WTC11 (cell line): ENCODE results near the gene OGFOD2. TPM values are rescaled to one million over a fixed set of nuclear protein-coding genes. Genes with fewer than 3 reads are reported as not detected.

Experiments
- ATAC-seq: fragments of 200-7000 bp; cut with Tn5 transposase; 2 replicates; pipeline ENCODE4 v1.10.0; 2021; ENCODE audit warnings: mild to moderate bottlenecking, moderate library complexity
- CTCF ChIA-PET: fragments of 300-600 bp; sonication (Branson Sonifier 250); formaldehyde crosslinking; loops from one replicate; lab custom pipeline; 2021; ENCODE audit warnings: antibody characterized with exemption; lab: Charles Lee
- POLR2A ChIA-PET: fragments of 350-600 bp; sonication (Branson Sonifier 250); formaldehyde crosslinking; loops from one replicate; lab custom pipeline; 2021; ENCODE audit warnings: antibody characterized with exemption; lab: Charles Lee
- DNase-seq: peaks from one replicate; pipeline ENCODE4 v3.0.0; 2021; ENCODE audit warnings: low spot score
- H3K27ac Mint-ChIP-seq: 2 replicates; pipeline ENCODE4 v1.8.0; 2021; ENCODE audit warnings: mixed read lengths
- H3K27me3 Mint-ChIP-seq: 2 replicates; pipeline ENCODE4 v1.8.0; 2021; ENCODE audit warnings: low read depth, mild to moderate bottlenecking, moderate library complexity, mixed read lengths
- H3K36me3 Mint-ChIP-seq: 2 replicates; pipeline ENCODE4 v1.8.0; 2021; ENCODE audit warnings: mixed read lengths
- H3K4me1 Mint-ChIP-seq: 2 replicates; pipeline ENCODE4 v1.8.0; 2022; ENCODE audit warnings: mixed read lengths
- H3K4me3 Mint-ChIP-seq: 2 replicates; pipeline ENCODE4 v1.8.0; 2021; ENCODE audit warnings: mild to moderate bottlenecking, moderate library complexity, mixed read lengths
- H3K9me3 Mint-ChIP-seq: 2 replicates; pipeline ENCODE4 v1.8.0; 2021; ENCODE audit warnings: mixed read lengths
- ARID4B ChIP-seq: sonication (generic); formaldehyde crosslinking; IDR thresholded peaks from 2 replicates; pipeline ENCODE4 v1.8.0; 2023; ENCODE audit warnings: missing genetic modification reagents, mild to moderate bottlenecking, borderline replicate concordance
- ATF6 ChIP-seq: sonication (generic); formaldehyde crosslinking; IDR thresholded peaks from 2 replicates; pipeline ENCODE4 v1.8.1; 2023; ENCODE audit warnings: mild to moderate bottlenecking, missing genetic modification reagents
- CREB1 ChIP-seq: sonication (generic); formaldehyde crosslinking; IDR thresholded peaks from 2 replicates; pipeline ENCODE4 v1.8.0; 2023; ENCODE audit warnings: mild to moderate bottlenecking, missing genetic modification reagents
- CTCF ChIP-seq: fragments of 200-600 bp; IDR thresholded peaks from 2 replicates; pipeline ENCODE4 v1.8.0; 2022; ENCODE audit warnings: antibody characterized with exemption
- ELF4 ChIP-seq: sonication (generic); formaldehyde crosslinking; IDR thresholded peaks from 2 replicates; pipeline ENCODE4 v1.8.1; 2022; ENCODE audit warnings: low read depth, mild to moderate bottlenecking, moderate library complexity, missing genetic modification reagents
- FOXP1 ChIP-seq: sonication (generic); formaldehyde crosslinking; IDR thresholded peaks from 2 replicates; pipeline ENCODE4 v1.8.0; 2022; ENCODE audit warnings: missing genetic modification reagents, mild to moderate bottlenecking, moderate library complexity, borderline replicate concordance
- GABPB1 ChIP-seq: sonication (generic); formaldehyde crosslinking; IDR thresholded peaks from 2 replicates; pipeline ENCODE4 v1.8.1; 2023; ENCODE audit warnings: mild to moderate bottlenecking, missing genetic modification reagents
- GTF2I ChIP-seq: fragments of 250-450 bp; sonication (Bioruptor Pico); conservative IDR thresholded peaks from 2 replicates; pipeline ENCODE4 v1.4.0; 2021; ENCODE audit warnings: mild to moderate bottlenecking
- HMGA2 ChIP-seq: fragments of 250-450 bp; sonication (Bioruptor Pico); IDR thresholded peaks from 2 replicates; pipeline ENCODE4 v1.4.0; 2021; ENCODE audit warnings: mild to moderate bottlenecking, moderate library complexity
- IRF1 ChIP-seq: sonication (generic); formaldehyde crosslinking; IDR thresholded peaks from 2 replicates; pipeline ENCODE4 v1.8.0; 2023; ENCODE audit warnings: missing genetic modification reagents
- KAT7 ChIP-seq: sonication (generic); formaldehyde crosslinking; IDR thresholded peaks from 2 replicates; pipeline ENCODE4 v1.8.1; 2023; ENCODE audit warnings: missing genetic modification reagents, mild to moderate bottlenecking, borderline replicate concordance
- NR3C1 ChIP-seq: sonication (generic); formaldehyde crosslinking; conservative IDR thresholded peaks from 2 replicates; pipeline ENCODE4 v1.8.1; 2023; ENCODE audit warnings: low read depth, mild to moderate bottlenecking, missing genetic modification reagents
- PREB ChIP-seq: sonication (generic); formaldehyde crosslinking; IDR thresholded peaks from 2 replicates; pipeline ENCODE4 v1.8.1; 2022; ENCODE audit warnings: mild to moderate bottlenecking, missing genetic modification reagents, moderate library complexity, borderline replicate concordance
- RORB ChIP-seq: fragments of 250-450 bp; sonication (Bioruptor Pico); IDR thresholded peaks from 2 replicates; pipeline ENCODE4 v1.9.0; 2021; ENCODE audit warnings: mild to moderate bottlenecking
- SMAD3 ChIP-seq: sonication (generic); formaldehyde crosslinking; IDR thresholded peaks from 2 replicates; pipeline ENCODE4 v1.8.0; 2022; ENCODE audit warnings: missing genetic modification reagents, mild to moderate bottlenecking, borderline replicate concordance
- SMAD4 ChIP-seq: sonication (generic); formaldehyde crosslinking; IDR thresholded peaks from 2 replicates; pipeline ENCODE4 v1.8.0; 2022; ENCODE audit warnings: mild to moderate bottlenecking, missing genetic modification reagents
- USF2 ChIP-seq: sonication (generic); formaldehyde crosslinking; IDR thresholded peaks from 2 replicates; pipeline ENCODE4 v1.8.1; 2023; ENCODE audit warnings: mild to moderate bottlenecking, missing genetic modification reagents, moderate library complexity
- ZMAT4 ChIP-seq: fragments of 250-450 bp; sonication (Bioruptor Pico); IDR thresholded peaks from 2 replicates; pipeline ENCODE4 v1.9.0; 2021; ENCODE audit warnings: mild to moderate bottlenecking
- ZNF138 ChIP-seq: sonication (generic); formaldehyde crosslinking; conservative IDR thresholded peaks from 2 replicates; pipeline ENCODE4 v1.8.1; 2022; ENCODE audit warnings: mild to moderate bottlenecking, moderate library complexity, missing genetic modification reagents
- ZSCAN18 ChIP-seq: fragments of 250-450 bp; sonication (Bioruptor Pico); IDR thresholded peaks from 2 replicates; pipeline ENCODE4 v2.1.2; 2022; ENCODE audit warnings: mild to moderate bottlenecking, moderate library complexity
- total RNA-seq: library from RNA; stranded (reverse); gene quantifications from 3 replicates; pipeline ENCODE4 v1.2.3, GENCODE V29; 2021

Gene OGFOD2
- total RNA-seq, 1 experiment from 2014 or later: 28.1 TPM

- no peak for TF ChIP-seq IRF1
- TF ChIP-seq CTCF: no peak
- no peak for TF ChIP-seq GABPB1 (CRISPR knock-in tag)
- TF ChIP-seq USF2 (CRISPR knock-in tag): no peak
- TF ChIP-seq PREB: no peak
- no peak for TF ChIP-seq CREB1 (CRISPR knock-in tag)
- TF ChIP-seq ZSCAN18 (CRISPR knock-in tag): no peak
- TF ChIP-seq ELF4 (CRISPR knock-in tag): no peak
- no peak for TF ChIP-seq KAT7
Measured at GRCh38 chr12:122987086-122987951, 12.3 kb downstream of the OGFOD2 start (continued).

- DNase-seq (no peak), ATAC-seq (no peak)
- no peak overlapping the region for H3K4me3 Mint-ChIP-seq
- POLR2A ChIA-PET: no interaction called here
- H3K27ac Mint-ChIP-seq: no peak overlapping the region
- H3K4me1 Mint-ChIP-seq: peaks cover 9% of the 10 kb centered on the region; the same call in 1 of the 2 replicates
- CTCF ChIA-PET: interaction anchor here (3.2 kb wide), 1 partner anchor 250 kb away, joined by 18 read pairs; no protein-coding TSS in a partner anchor
- no peaks in the 10 kb centered on the region for H3K27me3 Mint-ChIP-seq
- no peaks in the 10 kb centered on the region; the same call in 1 of the 2 replicates for H3K36me3 Mint-ChIP-seq
- no peaks in the 10 kb centered on the region for H3K9me3 Mint-ChIP-seq
- TF ChIP-seq NR3C1 (CRISPR knock-in tag) (no peak), SMAD4 (CRISPR knock-in tag) (no peak), FOXP1 (no peak), SMAD3 (CRISPR knock-in tag) (no peak), GTF2I (CRISPR knock-in tag) (no peak), RORB (no peak), ATF6 (CRISPR knock-in tag) (no peak), HMGA2 (no peak), ZNF138 (CRISPR knock-in tag) (no peak), ARID4B (CRISPR knock-in tag) (no peak), ZMAT4 (CRISPR knock-in tag) (no peak)
Measured at GRCh38 chr12:122988036-122988435, 13.0 kb downstream of the OGFOD2 start.
